GM19438 (cell line): ENCODE measurements around the gene MST1R.

Experiments
- ATAC-seq: cut with Tn5 transposase; IDR thresholded peaks from one replicate; pipeline ENCODE4 v1.9.1; 2021; ENCODE audit warnings: low read depth; ENCODE audit not compliant: unreplicated experiment

MST1R gene

GRCh38 chr3:49841806-49842205, 61.9 kb downstream of the MST1R start:
- ATAC-seq, result no peak

DNA sequence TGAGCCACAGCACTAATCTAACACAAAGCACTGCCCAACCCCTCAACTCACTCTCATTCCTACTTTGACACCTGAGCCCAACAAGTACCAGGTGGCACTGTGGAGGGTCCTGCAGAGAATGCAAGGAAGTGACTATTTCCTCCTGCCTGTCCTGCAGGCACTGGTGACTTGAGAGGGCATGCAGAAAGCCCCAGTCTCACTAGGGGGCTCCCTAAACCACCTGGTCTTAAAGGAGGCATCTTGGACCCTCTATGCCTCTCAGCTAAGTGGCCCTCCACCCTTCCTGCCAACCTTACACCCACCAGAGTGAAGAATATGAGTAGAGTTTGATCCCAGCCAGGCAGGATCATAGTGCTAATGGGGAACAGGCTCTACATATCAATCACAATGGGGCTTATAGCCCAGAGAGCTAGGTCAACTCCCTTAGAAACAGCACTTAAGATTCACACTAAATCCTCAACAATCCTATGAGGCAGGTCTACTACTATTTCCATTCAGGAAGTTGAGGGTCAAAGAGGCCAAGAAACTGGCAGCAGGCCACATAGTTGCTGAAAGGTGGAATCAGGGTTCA, 62.5 kb downstream of the MST1R start:
- ATAC-seq, result no peak

DNA sequence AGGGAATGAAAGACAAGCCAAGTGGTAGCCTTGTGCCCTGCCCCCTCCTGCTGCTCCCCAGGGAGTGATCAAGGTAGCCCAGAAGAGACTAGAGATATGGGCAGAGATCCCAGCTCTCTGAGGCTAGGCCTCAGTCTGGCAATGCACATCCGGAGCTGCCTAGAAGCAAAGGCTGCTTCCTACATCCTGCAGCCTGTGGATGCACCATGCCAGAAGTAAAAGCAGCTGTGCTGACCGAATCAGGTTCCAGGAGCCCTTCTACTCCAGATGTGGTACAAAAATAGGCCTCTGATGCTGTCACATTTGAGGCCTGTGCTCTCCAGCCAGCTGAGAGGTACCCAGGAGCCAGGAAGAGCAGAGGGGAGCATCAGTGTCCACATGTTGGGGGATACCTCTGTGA, 63.3 kb downstream of the MST1R start:
- ATAC-seq, result no peak

GRCh38 chr3:49839193-49839809, 64.4 kb downstream of the MST1R start:
- no peak for ATAC-seq
